ENCODE data around the gene FAM13A.

FAM13A gene

DNA sequence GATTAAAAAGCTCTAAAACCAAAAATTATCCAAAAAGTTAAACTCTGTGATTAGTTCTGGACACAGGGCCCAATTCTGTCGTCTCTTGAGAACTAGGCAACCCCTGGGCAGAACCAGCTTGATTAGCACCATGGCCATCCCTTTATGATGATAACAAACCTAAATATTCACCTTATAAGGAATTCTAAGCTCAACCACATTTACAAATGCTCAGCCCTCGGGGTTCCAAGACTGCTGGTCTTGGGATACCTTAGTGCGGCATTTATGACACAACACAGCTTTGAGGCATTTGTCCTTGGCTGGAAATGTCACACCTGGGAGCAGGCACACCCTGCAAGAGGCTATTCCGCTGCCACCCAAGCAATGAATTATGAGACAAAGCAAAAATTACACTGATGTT is 331.8 kb downstream of the FAM13A start:
- TF ChIP-seq, protein P1, sequence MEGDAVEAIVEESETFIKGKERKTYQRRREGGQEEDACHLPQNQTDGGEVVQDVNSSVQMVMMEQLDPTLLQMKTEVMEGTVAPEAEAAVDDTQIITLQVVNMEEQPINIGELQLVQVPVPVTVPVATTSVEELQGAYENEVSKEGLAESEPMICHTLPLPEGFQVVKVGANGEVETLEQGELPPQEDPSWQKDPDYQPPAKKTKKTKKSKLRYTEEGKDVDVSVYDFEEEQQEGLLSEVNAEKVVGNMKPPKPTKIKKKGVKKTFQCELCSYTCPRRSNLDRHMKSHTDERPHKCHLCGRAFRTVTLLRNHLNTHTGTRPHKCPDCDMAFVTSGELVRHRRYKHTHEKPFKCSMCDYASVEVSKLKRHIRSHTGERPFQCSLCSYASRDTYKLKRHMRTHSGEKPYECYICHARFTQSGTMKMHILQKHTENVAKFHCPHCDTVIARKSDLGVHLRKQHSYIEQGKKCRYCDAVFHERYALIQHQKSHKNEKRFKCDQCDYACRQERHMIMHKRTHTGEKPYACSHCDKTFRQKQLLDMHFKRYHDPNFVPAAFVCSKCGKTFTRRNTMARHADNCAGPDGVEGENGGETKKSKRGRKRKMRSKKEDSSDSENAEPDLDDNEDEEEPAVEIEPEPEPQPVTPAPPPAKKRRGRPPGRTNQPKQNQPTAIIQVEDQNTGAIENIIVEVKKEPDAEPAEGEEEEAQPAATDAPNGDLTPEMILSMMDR (IDR thresholded peaks at IDR 0.05; ENCODE audit: low read depth, low read length): no peak
- no peak overlapping the region for H3K4me3 ChIP-seq (ENCODE audit: low read depth, low read length)

DNA sequence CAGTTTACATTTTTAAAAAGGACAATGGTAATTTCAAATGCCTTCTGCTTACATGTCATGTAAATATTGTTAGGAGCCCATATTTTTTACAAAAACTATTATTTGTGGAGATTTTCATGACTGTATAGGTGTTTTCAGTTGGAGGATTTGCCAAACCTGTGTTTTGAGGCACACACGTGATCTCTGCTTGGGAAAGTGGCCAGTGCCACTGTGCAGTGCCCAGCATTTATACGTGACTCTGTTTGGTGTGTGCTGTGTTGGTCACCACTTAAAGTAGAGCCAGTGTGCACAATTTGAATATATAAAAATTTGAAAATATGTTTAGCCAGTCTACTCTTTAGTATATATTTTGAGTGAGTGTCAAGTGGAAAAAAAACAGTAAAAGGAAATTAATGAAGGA is 332.6 kb downstream of the FAM13A start:
- H3K4me3 ChIP-seq (ENCODE audit: low read depth, low read length): no peak overlapping the region
- TF ChIP-seq, protein P1 (IDR thresholded peaks at IDR 0.05; ENCODE audit: low read depth, low read length): no peak

DNA sequence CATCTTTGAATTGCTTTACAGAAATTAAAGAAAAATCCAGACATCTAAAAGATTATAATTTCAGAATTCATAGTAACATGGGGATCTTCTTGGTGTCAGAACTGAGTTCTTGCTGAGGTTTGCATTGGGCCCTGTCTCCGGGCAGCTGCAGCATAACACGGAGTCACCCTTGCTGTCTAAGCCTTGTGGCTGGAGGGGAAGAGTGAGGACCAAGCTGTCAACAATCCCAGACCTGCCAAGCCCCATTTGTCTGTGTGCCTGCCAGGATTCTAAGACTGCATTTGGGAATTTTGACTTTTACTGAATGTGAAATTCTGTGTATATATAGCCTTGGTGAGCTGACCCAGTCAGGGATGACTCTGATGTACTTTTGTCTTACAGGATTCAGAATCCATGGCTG is 334.2 kb downstream of the FAM13A start:
- no peak overlapping the region for H3K4me3 ChIP-seq (ENCODE audit: low read depth, low read length)
- TF ChIP-seq, protein P1 (IDR thresholded peaks at IDR 0.05; ENCODE audit: low read depth, low read length): no peak

DNA sequence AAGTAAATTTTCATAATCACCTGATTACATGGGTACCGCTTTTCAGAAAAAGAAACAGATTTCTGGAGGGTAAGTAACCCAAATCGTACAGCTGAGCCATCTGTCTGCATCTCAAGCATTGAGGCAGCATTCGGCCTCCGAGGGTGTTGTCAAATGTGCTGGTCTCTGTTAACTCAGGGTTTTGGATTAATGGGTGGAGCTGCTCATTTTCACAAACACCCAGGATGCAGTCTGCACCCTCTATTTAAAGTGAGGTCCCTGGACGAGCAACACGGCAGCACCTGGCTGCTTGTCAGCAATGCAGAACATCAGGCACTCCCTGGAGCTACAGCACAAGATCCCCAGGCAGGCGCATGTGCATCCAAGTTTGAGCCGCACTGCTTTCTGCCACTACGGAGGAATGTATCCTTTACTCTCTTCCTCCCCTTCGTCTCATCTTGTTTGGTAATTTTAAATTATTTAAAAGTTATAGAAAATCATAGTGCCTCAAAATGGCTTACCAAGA is 334.7 kb downstream of the FAM13A start:
- no peak overlapping the region for H3K4me3 ChIP-seq (ENCODE audit: low read depth, low read length)
- TF ChIP-seq, protein P1 (IDR thresholded peaks at IDR 0.05; ENCODE audit: low read depth, low read length): no peak

DNA sequence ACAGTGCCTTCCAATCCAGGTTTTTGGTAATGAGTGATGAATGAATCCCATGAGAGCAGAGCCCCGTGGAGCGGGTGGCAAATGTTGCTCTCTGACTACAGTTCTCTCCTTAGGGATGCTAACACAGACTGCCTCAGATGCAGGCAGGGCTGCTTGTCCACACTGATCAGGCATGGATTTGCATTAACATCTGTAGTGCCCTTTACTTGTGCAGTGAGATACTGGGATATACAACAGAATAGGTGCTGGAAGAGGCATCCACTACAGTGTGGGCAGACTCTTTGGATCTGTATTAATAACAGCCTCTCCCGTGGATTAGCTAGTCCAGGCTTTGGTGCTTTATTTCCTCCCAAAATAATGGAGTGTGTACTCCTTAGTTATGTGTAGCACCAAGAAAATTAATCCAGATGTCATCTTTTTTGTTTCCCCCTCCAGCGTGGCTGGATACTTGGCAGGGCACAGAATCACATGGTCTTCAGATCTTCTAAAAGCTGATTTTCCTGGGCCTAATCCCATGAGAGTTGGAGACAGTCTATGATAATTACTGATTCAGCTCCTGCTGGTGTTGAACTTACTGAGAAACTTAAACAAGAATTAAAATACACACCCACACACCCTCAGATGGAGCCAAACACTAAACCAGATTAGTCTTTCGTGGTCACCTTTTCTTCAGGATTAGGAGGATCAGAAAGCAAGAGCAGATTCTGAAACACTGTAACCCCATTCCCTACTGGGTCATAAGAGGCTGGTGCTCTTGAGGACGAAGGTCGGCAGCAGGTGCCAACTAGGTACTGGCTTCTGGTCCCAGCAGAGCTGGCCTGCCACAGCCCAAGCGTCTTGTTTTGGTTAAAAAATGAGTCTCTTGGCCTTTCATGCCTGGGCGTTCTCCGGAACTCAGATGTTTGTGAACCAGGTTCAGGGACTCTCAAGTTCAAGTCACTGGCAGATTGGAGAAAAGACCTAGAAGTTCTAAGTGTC is 336.2 kb downstream of the FAM13A start:
- no peak overlapping the region for H3K4me3 ChIP-seq (ENCODE audit: low read depth, low read length)
- TF ChIP-seq, protein P1 (IDR thresholded peaks at IDR 0.05; ENCODE audit: low read depth, low read length): no peak

DNA sequence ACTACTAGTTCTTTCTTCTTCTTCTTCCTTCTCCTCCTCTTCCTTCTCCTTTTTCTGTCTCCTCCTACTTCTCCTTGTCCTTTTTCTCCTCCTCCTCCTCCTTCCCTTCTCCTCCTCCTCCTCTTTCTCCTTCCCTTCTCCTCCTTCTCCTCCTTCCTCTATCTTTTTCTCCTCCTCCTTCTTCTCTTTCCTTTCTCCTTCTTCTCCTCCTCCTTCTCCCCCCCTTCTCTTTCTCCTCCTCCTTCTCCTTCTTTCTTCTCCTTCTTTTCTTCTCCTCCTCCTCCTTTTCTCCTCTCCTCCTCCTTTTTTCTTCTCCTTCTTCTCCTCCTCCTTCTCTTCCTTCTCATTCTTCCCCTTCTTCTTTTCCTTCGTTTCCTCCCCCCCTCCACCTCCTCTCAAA is 337.6 kb downstream of the FAM13A start:
- TF ChIP-seq, protein P1 (IDR thresholded peaks at IDR 0.05; ENCODE audit: low read depth, low read length): no peak

DNA sequence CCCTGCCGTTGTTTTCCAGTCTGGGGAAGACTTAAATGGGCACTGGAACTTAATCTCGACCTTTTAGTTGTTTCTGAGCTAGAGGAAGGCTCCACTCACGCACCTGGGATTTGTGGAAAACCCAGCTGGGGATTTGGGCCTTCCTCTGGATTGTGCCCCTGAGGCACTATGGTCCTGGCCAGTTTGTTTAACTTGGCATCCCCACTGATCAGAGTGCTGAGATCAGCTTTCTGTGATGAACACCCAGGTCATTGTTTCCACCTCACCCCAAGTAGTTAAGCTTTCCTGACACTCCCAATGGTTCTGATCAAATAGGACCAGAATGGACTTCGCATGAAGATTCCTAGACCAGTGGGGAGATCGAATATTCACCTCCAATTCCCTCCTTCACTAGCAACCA is 338.9 kb downstream of the FAM13A start:
- TF ChIP-seq, protein P1 (IDR thresholded peaks at IDR 0.05; ENCODE audit: low read depth, low read length): no peak
- no peak overlapping the region for H3K4me3 ChIP-seq (ENCODE audit: low read depth, low read length)

More for the DNA sequence above, 337.6 kb downstream of the FAM13A start:
- H3K4me3 ChIP-seq (ENCODE audit: low read depth, low read length): no peak overlapping the region
